GM12878 (cell line): ENCODE results near the gene DAAM1. TPM values are rescaled to one million over a fixed set of nuclear protein-coding genes. Genes with fewer than 3 reads are reported as not detected.

ENCODE experiments used
- ATAC-seq: fragments of 200-7000 bp; cut with Tn5 transposase; 3 replicates; pipeline ENCODE4 v1.9.1; 2020; ENCODE audit warnings: mild to moderate bottlenecking, moderate library complexity
- BruUV-seq: library from RNA; stranded (reverse); fragments of 400-500 nt; replicated peaks from 2 replicates; lab custom pipeline; 2021; lab: Mats Ljungman, UMichigan
- CTCF ChIA-PET: fragments of 300-600 bp; sonication (Branson Sonifier 250); formaldehyde crosslinking; extraction: SDS; loops from one replicate; lab custom pipeline; 2021; ENCODE audit warnings: inconsistent platforms; lab: Yijun Ruan, JAX
- POLR2A ChIA-PET: fragments of 350-600 bp; formaldehyde crosslinking; extraction: SDS; loops from one replicate; lab custom pipeline; 2021; ENCODE audit warnings: inconsistent platforms; lab: Charles Lee
- RAD21 ChIA-PET: fragments of 300-600 bp; sonication (Branson Sonifier 250); formaldehyde crosslinking; loops from one replicate; lab custom pipeline; 2023; ENCODE audit warnings: antibody characterized with exemption; ENCODE audit not compliant: unreplicated experiment; lab: Charles Lee
- SMC1A ChIA-PET: fragments of 300-600 bp; sonication (Branson Sonifier 250); formaldehyde crosslinking; loops from one replicate; lab custom pipeline; 2023; ENCODE audit not compliant: unreplicated experiment, uncharacterized antibody; lab: Charles Lee
- DNase-seq: peaks from one replicate; pipeline ENCODE4 v3.0.0-alpha.2; 2011; ENCODE audit warnings: low read depth, low spot score
- FAIRE-seq: peaks from 3 replicates; lab custom pipeline; 2011; peaks lifted over from hg19 to GRCh38; lab: Jason Lieb, UNC
- H2AFZ ChIP-seq: 2 replicates; pipeline ENCODE4 v1.6.0; 2011; ENCODE audit warnings: low read depth, low read length, control low read depth; ENCODE audit not compliant: control insufficient read depth
- H3K27ac ChIP-seq: 2 replicates; pipeline ENCODE4 v1.5.1; 2011; ENCODE audit warnings: control low read depth; ENCODE audit not compliant: control insufficient read depth, insufficient read depth
- H3K27me3 ChIP-seq, 2 experiments: replicated peaks in 1 of 2; 2 replicates each; pipeline versions ENCODE4 v1.6.0 to v1.6.1; 2011; ENCODE audit warnings: low read length in 1 of 2; ENCODE audit not compliant: control insufficient read depth in 2 of 2, insufficient read depth in 2 of 2
- H3K36me3 ChIP-seq, 2 experiments: 2 replicates each; pipeline ENCODE4 v1.5.1; 2011; ENCODE audit warnings: low read length in 1 of 2; ENCODE audit not compliant: control insufficient read depth in 2 of 2, insufficient read depth in 2 of 2
- H3K4me1 ChIP-seq: 2 replicates; pipeline ENCODE4 v1.6.1; 2011; ENCODE audit warnings: mild to moderate bottlenecking, low read length, moderate library complexity, mixed read lengths; ENCODE audit not compliant: control insufficient read depth, insufficient read depth
- H3K4me2 ChIP-seq: 2 replicates; pipeline ENCODE4 v1.6.0; 2011; ENCODE audit warnings: control low read depth; ENCODE audit not compliant: control insufficient read depth, insufficient read depth
- H3K4me3 ChIP-seq: fragments of 200-600 bp; sonication (generic); 2 replicates; pipeline ENCODE4 v1.5.1; 2016
- H3K79me2 ChIP-seq: 2 replicates; pipeline ENCODE4 v1.6.0; 2011; ENCODE audit warnings: low read length; ENCODE audit not compliant: control insufficient read depth, insufficient read depth
- H3K9ac ChIP-seq: 2 replicates; pipeline ENCODE4 v1.8.0; 2011; ENCODE audit warnings: low read length, control low read depth, mixed read lengths; ENCODE audit not compliant: control insufficient read depth, insufficient read depth
- H3K9me3 ChIP-seq: replicated peaks from 3 replicates; pipeline ENCODE4 v1.5.1; 2011; ENCODE audit warnings: mild to moderate bottlenecking, low read length; ENCODE audit not compliant: control insufficient read depth, insufficient read depth
- H4K20me1 ChIP-seq: 2 replicates; pipeline ENCODE4 v1.6.0; 2011; ENCODE audit not compliant: control insufficient read depth, insufficient read depth
- ATF7 ChIP-seq: fragments of 450-650 bp; IDR thresholded peaks from 2 replicates; pipeline ENCODE4 v1.6.1; 2016; ENCODE audit warnings: low read depth, mild to moderate bottlenecking
- BHLHE40 ChIP-seq, 2 experiments: fragments of 450-650 bp in 1 of 2; IDR thresholded peaks; 2 replicates each; pipeline ENCODE4 v1.6.1; 2011 to 2017; ENCODE audit warnings: low read depth in 2 of 2, borderline replicate concordance in 1 of 2, improper control_type of control experiment in 1 of 2, low read length in 1 of 2, mild to moderate bottlenecking in 1 of 2
- BMI1 ChIP-seq: fragments of 450-650 bp; IDR thresholded peaks from 2 replicates; pipeline ENCODE4 v1.6.1; 2016; ENCODE audit warnings: mild to moderate bottlenecking, moderate library complexity, borderline replicate concordance
- EGR1 ChIP-seq, 2 experiments: IDR thresholded peaks; 1 replicate in 1 of 2; 2 replicates in 1 of 2; pipeline ENCODE4 v1.6.1; 2011 to 2012; ENCODE audit warnings: low read depth in 2 of 2, low read length in 2 of 2, borderline replicate concordance in 1 of 2, mild to moderate bottlenecking in 1 of 2, moderate library complexity in 1 of 2
- FOXK2 ChIP-seq: fragments of 450-650 bp; IDR thresholded peaks from 2 replicates; pipeline ENCODE4 v1.6.1; 2017; ENCODE audit warnings: mild to moderate bottlenecking, moderate library complexity
- FOXM1 ChIP-seq: IDR thresholded peaks from 2 replicates; pipeline ENCODE4 v1.6.1; 2012; ENCODE audit warnings: low read depth, mild to moderate bottlenecking, inconsistent platforms, low read length, moderate library complexity
- MEF2A ChIP-seq: IDR thresholded peaks from 2 replicates; pipeline ENCODE4 v1.6.1; 2011; ENCODE audit warnings: low read depth, mild to moderate bottlenecking, low read length, moderate library complexity; ENCODE audit not compliant: insufficient read depth
- MTA2 ChIP-seq: fragments of 450-650 bp; IDR thresholded peaks from 2 replicates; pipeline ENCODE4 v1.6.1; 2016; ENCODE audit warnings: low read depth, mild to moderate bottlenecking, moderate library complexity
- NFYA ChIP-seq: IDR thresholded peaks from 2 replicates; pipeline ENCODE4 v1.6.1; 2011; ENCODE audit warnings: low read depth, mild to moderate bottlenecking, low read length, improper control_type of control experiment, borderline replicate concordance
- NRF1 ChIP-seq: conservative IDR thresholded peaks from 2 replicates; pipeline ENCODE4 v1.6.1; 2011; ENCODE audit warnings: mild to moderate bottlenecking, low read depth, low read length, improper control_type of control experiment
- POLR2AphosphoS2 ChIP-seq: IDR thresholded peaks from 2 replicates; pipeline ENCODE4 v1.6.1; 2011; ENCODE audit warnings: low read depth, mild to moderate bottlenecking, low read length, improper control_type of control experiment, moderate library complexity
- RELA ChIP-seq: fragments of 450-650 bp; IDR thresholded peaks from 2 replicates; pipeline ENCODE4 v1.8.0; 2014; ENCODE audit warnings: borderline replicate concordance; ENCODE audit not compliant: partially characterized antibody
- RUNX3 ChIP-seq: IDR thresholded peaks from 2 replicates; pipeline ENCODE4 v1.6.1; 2012; ENCODE audit warnings: low read length, inconsistent platforms
- SREBF1 ChIP-seq: IDR thresholded peaks from 2 replicates; pipeline ENCODE4 v1.6.1; 2012; ENCODE audit warnings: mild to moderate bottlenecking, low read length
- TCF3 ChIP-seq: IDR thresholded peaks from 2 replicates; pipeline ENCODE4 v1.6.1; 2012; ENCODE audit warnings: low read depth, mild to moderate bottlenecking, low read length, borderline replicate concordance; ENCODE audit not compliant: insufficient read depth
- ZNF384 ChIP-seq: IDR thresholded peaks from 2 replicates; pipeline ENCODE4 v1.6.1; 2012; ENCODE audit warnings: low read depth, mild to moderate bottlenecking, low read length, improper control_type of control experiment, borderline replicate concordance
- WGBS: methylation state at CpG from one replicate; pipeline ENCODE4 v1.1.6; 2016; ENCODE audit warnings: low lambda C conversion rate; ENCODE audit not compliant: insufficient replicate concordance, insufficient coverage; ENCODE audit errors: missing lambda C conversion rate; 5-methylcytosine and 5-hydroxymethylcytosine counted together
- in situ Hi-C: fragments of 300-500 bp; cut with MboI; formaldehyde crosslinking; loops from 9 replicates; pipeline ENCODE4 v1.14.3; 2018; ENCODE audit warnings: mixed read lengths
- intact Hi-C: fragments of 100-400 bp; cut with micrococcal nuclease; formaldehyde crosslinking; loops from one replicate; pipeline ENCODE4 v1.14.2; 2022; ENCODE audit not compliant: unreplicated experiment
- polyA plus RNA-seq, 11 experiments: library from polyadenylated mRNA; depleted of rRNA in 4 of 11; unstranded in 6 of 11; stranded (reverse) in 5 of 11; fragments of >200 nt; fragmentation: Nextera tagmentation in 4 of 11; fragmentation: Illumina TruSeq in 1 of 11; extraction: Ambion mirVana in 4 of 11; extraction: Trizol in 1 of 11; gene quantifications; 1 replicate in 1 of 11; 2 replicates in 10 of 11; pipeline versions ENCODE4 v1.2.1 to v1.2.3, GENCODE V29; 2011 to 2016; ENCODE audit warnings: inconsistent platforms in 2 of 11, missing spikeins in 2 of 11, low read depth in 1 of 11
- total RNA-seq, 4 experiments: library from RNA; depleted of rRNA in 3 of 4; stranded (reverse); fragments of >200 nt in 3 of 4; fragmentation: Illumina TruSeq in 1 of 4; extraction: Trizol in 1 of 4; gene quantifications; 2 replicates each; pipeline versions ENCODE4 v1.2.1 to v1.2.3, GENCODE V29; 2013 to 2021
- TF ChIP-seq, protein P1 (sequence below): fragments of 450-650 bp; IDR thresholded peaks from 2 replicates; pipeline ENCODE4 v1.6.1; 2017; ENCODE audit warnings: mild to moderate bottlenecking, moderate library complexity
- TF ChIP-seq, protein P2 (sequence below): fragments of 450-650 bp; formaldehyde crosslinking; IDR thresholded peaks from 2 replicates; pipeline ENCODE4 v1.4.0; 2022; ENCODE audit warnings: mild to moderate bottlenecking, moderate library complexity

Gene DAAM1
- total and polyA plus RNA-seq, 10 of the 15 experiments (the other 5 are each of a cell fraction or from before 2014, with no cell fraction given), result 13.8 to 32.4 (median 24.2) TPM

DNA sequence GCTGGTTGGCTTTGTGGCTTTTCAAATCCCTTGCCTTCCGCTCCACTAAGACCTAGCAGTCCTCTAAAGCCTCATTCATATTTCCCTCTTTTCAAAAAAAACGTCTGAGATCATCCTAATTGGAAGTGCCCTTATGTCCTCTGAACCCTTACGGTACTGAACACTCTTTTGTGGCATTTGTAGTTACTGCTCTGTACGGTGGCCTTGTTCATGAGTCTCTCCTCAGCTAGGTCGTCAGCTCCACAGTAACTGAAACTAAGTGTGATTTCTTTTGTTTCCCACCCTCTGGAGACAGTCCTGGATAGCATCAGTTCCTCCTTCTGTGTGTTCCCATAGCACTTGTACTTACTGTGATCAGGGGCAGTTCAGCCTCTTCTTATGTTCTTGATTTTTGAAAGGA lies 49.7 kb downstream of the DAAM1 start:
- H3K4me1 ChIP-seq, result peaks cover 11% of the 10 kb centered on the region
- FAIRE-seq (no peak), ATAC-seq (no peak), DNase-seq (no peak)
- H3K79me2 ChIP-seq, result peaks cover 10% of the 10 kb centered on the region
- intact Hi-C loops (no loop called here), in situ Hi-C loops (no loop called here)
- H3K9ac ChIP-seq, result no peak overlapping the region
- H3K27ac ChIP-seq, result no peak overlapping the region
- no peak overlapping the region for H3K4me2 ChIP-seq
- no peaks in the 10 kb centered on the region for H3K27me3 ChIP-seq
- no peaks in the 10 kb centered on the region; the same call in 1 of the 3 replicates for H3K9me3 ChIP-seq
- CTCF ChIA-PET, result interaction anchor here (1.2 kb wide), 1 partner anchor 50 kb away, joined by 3 read pairs; the partner anchor contains the start of gene DAAM1
- no peak overlapping the region for H2AFZ ChIP-seq
- H3K4me3 ChIP-seq, result no peak overlapping the region
- RAD21 ChIA-PET, result interaction anchor here (1.7 to 2.2 kb wide), 2 partner anchors 23 to 24 kb away, joined by 4 to 6 read pairs; no protein-coding TSS in a partner anchor
- BruUV-seq, result no TSS peak
- 90% methylated on average over 5 of the region's 5 CpGs for WGBS
- H4K20me1 ChIP-seq, result no peaks in the 10 kb centered on the region
- POLR2A ChIA-PET, result interaction anchor here (0.9 kb wide), 1 partner anchor 48 kb away, joined by 4 read pairs; no protein-coding TSS in a partner anchor
- SMC1A ChIA-PET, result interaction anchor here (0.8 to 9.6 kb wide), 11 partner anchors 10 to 48 kb away, joined by 3 to 81 read pairs (median 5); no protein-coding TSS in a partner anchor
- H3K36me3 ChIP-seq, result no peaks in the 10 kb centered on the region
- TF ChIP-seq FOXM1 (no peak), SREBF1 (no peak), NRF1 (no peak), FOXK2 (no peak), BHLHE40 (IDR thresholded peaks at IDR 0.05; ENCODE audit: borderline replicate concordance in 1 of 2, low read depth in 2 of 2, low read length in 1 of 2) (no peak), ATF7 (no peak), RELA (no peak), EGR1 (IDR thresholded peaks at IDR 0.05; ENCODE audit: borderline replicate concordance in 1 of 2, low read depth in 2 of 2, low read length in 2 of 2) (no peak), ZNF384 (no peak), MEF2A (no peak), BMI1 (no peak), POLR2AphosphoS2 (no peak), MTA2 (no peak), NFYA (no peak), TCF3 (no peak), RUNX3 (no peak)
- TF ChIP-seq, protein P1, sequence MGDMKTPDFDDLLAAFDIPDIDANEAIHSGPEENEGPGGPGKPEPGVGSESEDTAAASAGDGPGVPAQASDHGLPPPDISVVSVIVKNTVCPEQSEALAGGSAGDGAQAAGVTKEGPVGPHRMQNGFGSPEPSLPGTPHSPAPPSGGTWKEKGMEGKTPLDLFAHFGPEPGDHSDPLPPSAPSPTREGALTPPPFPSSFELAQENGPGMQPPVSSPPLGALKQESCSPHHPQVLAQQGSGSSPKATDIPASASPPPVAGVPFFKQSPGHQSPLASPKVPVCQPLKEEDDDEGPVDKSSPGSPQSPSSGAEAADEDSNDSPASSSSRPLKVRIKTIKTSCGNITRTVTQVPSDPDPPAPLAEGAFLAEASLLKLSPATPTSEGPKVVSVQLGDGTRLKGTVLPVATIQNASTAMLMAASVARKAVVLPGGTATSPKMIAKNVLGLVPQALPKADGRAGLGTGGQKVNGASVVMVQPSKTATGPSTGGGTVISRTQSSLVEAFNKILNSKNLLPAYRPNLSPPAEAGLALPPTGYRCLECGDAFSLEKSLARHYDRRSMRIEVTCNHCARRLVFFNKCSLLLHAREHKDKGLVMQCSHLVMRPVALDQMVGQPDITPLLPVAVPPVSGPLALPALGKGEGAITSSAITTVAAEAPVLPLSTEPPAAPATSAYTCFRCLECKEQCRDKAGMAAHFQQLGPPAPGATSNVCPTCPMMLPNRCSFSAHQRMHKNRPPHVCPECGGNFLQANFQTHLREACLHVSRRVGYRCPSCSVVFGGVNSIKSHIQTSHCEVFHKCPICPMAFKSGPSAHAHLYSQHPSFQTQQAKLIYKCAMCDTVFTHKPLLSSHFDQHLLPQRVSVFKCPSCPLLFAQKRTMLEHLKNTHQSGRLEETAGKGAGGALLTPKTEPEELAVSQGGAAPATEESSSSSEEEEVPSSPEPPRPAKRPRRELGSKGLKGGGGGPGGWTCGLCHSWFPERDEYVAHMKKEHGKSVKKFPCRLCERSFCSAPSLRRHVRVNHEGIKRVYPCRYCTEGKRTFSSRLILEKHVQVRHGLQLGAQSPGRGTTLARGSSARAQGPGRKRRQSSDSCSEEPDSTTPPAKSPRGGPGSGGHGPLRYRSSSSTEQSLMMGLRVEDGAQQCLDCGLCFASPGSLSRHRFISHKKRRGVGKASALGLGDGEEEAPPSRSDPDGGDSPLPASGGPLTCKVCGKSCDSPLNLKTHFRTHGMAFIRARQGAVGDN, result no peak
- TF ChIP-seq, protein P2, sequence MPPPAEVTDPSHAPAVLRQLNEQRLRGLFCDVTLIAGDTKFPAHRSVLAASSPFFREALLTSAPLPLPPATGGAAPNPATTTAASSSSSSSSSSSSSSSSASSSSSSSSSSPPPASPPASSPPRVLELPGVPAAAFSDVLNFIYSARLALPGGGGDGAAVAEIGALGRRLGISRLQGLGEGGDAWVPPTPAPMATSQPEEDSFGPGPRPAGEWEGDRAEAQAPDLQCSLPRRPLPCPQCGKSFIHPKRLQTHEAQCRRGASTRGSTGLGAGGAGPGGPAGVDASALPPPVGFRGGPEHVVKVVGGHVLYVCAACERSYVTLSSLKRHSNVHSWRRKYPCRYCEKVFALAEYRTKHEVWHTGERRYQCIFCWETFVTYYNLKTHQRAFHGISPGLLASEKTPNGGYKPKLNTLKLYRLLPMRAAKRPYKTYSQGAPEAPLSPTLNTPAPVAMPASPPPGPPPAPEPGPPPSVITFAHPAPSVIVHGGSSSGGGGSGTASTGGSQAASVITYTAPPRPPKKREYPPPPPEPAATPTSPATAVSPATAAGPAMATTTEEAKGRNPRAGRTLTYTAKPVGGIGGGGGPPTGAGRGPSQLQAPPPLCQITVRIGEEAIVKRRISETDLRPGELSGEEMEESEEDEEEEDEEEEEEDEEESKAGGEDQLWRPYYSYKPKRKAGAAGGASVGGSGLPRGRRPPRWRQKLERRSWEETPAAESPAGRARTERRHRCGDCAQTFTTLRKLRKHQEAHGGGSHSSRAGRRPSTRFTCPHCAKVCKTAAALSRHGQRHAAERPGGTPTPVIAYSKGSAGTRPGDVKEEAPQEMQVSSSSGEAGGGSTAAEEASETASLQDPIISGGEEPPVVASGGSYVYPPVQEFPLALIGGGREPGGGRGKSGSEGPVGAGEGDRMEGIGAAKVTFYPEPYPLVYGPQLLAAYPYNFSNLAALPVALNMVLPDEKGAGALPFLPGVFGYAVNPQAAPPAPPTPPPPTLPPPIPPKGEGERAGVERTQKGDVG (CRISPR knock-in tag), result no peak
